GM21526 (cell line): ENCODE results near the gene ANKRD55.
"Not testable (repeated sequence)": the region's sequence is repeated elsewhere in the genome, so short reads cannot be mapped to it uniquely, and the experiment has no call there.

ENCODE experiments used
- ATAC-seq: cut with Tn5 transposase; IDR thresholded peaks from one replicate; pipeline ENCODE4 v1.9.1; 2021; ENCODE audit warnings: moderate library complexity; ENCODE audit not compliant: unreplicated experiment, low FRiP score

ANKRD55 gene

DNA sequence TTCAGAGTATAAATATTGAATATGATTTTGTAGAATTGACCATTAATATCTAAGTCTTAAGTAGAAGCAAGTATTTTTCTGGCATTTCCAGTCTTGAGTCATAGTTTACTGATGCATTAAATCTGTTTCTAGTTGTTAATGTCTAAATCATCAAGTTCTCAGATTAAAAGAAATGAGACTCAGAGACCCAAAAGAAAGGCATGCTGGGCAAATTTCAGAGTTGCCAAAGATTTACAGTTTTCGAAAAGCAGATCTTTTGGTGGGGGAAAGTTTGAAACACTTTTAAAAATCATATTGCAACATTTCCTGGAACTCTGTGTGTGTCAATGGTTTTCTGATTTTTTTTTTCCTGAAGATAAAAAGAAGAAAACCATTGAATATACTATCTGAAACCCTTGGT, 60.9 kb downstream of the ANKRD55 start:
- ATAC-seq, result no peak

DNA sequence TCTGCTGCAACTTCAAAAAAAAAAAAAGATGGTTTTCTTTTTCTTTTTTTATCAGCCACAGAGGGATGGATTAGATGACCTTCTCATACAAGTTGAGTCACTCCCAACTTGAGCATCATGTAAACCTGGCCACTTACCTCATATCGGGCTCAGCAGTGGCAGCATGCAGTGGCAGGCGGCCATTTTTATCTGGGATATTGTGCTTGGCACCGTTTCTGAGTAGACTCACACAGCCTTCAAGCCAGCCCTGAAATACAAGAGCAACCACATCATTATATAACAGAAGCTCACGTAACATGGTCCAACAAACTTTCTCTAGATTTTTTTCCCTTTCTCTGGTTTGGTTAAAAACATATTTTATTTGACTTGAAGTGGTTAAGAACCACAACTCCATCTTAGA, 62.6 kb downstream of the ANKRD55 start:
- no peak for ATAC-seq

DNA sequence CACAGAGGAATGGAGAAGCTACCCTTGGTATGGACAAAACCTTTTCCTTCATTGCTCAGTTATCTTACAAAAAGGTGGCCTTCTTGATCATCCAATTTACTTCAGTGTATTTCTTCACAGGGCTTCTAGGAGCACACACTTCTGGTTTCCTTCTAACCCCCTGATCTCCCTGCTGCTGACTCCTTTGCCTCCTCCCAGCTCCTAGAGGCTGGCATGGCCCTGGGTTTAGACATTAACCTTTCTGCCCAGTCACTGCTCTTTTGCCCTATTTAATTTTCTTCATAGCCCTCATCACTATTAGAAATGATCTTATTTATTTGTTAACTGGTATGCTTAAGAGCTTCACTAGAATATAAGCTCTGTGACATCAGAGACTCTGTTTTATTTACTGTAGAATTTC, 63.2 kb downstream of the ANKRD55 start:
- no peak for ATAC-seq

DNA sequence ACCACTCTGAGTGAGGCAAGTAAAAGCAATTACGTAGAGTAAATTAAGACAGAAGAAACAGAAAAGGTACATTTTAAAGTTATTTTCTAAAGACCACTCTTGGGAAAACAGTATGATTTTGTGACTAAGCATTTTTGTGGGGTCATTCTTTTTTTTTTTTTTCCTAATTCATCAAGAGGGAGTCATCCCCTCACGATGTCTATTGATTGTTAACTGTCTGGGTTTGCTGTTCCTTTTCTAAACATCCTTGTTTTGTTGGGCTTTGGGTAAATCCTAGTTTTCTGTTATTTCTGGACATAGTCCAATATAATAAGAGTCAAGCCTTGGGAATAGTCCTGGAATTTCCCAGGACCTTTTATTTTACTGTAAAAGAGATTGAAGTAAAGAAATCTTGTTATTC, 63.8 kb downstream of the ANKRD55 start:
- ATAC-seq, result no peak

DNA sequence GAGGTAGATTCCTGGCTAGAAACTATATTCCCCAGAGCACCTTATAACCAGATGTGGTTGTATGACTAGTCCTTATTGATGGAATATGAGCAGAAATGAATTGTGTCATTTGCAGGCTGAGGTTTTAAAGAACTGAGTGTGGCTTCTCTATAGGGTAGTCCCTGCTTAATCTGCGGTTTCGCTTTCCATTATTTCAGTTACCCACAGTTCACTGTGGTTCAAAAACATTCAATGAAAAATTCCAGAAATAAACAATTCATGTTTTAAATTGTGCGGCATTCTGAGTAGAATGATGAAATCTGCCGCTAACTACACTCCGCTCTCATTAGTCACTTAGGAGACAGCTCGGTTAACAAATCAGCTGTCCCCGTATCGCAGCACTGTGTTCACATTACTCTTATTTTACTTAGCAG, 65.1 kb downstream of the ANKRD55 start:
- ATAC-seq, result no peak

DNA sequence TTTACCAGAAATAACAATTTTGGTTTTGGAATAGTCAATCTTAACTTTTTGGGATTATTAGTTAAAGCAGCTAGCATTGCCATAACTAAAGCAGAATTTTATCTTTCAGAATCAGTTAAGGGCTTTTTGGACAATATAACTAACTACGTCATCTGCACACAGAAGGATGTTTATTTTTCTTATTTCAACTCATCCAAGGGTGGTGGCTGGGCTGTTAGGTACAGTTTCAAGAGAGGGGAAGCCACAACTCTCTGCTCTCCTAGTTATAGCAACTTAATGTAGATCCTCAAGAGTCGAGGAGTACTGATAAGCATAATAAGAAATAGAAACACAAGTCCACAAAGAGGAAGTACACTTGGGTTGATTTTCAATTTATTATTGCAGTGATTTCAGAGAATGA, 65.6 kb downstream of the ANKRD55 start:
- ATAC-seq, result no peak

DNA sequence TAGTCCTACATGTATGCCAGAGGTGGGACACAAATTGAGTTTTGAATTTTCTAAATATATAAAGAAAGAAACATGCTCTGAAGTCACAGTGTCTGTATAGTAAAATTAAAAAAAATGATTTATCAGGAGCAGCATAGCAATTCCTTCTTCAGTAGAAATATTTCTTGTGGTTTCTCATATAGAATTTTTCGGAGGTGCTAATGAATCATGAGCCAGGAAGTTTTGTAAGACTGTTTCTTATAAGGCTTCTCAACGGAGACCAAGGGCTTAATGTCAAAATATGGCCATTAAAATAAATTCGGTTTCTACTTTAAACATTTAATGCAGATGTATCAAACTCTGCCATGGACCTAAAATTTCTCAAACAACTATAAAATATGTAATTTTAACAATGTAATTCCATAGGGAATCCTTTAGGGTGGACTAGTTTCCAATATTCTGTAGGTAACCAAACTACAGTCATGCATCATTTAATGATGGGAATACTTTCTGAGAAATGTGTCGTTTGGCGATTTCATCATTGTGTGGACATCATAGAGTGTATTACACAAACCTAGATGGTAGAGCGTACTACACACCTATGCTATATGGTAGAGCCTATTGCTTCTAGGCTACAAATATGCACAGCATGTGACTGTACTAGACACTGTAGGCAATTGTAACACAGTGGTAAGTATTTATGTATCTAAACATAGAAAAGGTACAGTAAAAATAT, 66.3 kb downstream of the ANKRD55 start:
- ATAC-seq, result no peak

DNA sequence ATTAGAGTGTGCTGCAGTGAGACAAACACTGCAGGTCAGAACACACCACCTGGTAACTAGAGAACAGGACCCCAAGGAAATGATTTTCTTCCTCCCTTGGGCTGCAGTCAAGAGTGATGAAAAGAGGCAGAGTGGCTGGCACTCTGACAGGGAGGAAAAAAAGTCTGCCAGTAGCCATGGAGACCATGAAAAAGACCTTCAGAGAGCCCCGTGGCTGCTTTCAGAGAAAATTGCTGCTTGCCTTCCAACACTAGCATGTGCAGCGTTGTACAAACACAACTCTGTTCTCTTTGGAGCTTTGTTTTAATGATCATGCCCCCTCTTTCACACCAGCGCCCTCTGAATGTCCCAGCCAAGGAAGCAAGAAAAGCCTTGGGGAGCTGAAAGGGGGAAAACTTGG, 68.8 kb downstream of the ANKRD55 start:
- no peak for ATAC-seq

DNA sequence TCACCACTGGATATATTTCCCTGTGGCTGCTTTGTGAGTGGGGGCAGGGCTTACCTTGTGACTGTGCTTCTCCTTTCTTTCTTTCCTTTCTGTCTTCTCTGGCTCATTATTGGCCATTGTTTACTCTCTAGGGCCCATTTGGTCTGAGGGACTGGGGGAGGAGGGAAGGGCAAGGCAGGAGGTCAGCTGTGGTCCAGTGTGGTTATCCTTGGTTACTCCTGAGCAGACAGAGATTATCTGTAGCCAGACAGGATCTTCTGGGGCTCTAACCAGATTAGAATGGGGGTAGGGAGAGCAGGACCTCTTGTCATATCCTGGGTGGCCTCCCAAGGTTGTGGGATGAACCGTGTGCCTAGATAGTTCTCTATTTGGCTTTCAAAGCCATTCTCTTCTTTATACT, 71.2 kb downstream of the ANKRD55 start:
- no peak for ATAC-seq

DNA sequence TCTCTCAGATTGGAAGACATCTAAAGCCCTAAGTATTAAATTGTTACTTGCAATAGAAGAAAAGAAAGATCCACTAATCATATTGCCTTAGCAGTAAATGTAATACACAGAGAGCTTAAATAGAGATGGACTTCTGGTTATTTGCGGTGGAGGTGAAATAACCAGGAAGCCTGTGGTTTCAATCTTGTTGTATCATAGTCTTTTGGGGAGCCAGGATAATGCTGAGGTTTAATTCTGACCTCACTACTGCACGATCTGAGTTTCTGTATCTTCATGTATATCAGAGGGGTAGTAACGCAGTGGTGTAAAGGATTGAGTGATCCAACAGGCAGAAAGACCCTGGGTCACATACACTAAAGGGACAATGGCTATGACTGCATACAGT, 71.7 kb downstream of the ANKRD55 start:
- no peak for ATAC-seq

DNA sequence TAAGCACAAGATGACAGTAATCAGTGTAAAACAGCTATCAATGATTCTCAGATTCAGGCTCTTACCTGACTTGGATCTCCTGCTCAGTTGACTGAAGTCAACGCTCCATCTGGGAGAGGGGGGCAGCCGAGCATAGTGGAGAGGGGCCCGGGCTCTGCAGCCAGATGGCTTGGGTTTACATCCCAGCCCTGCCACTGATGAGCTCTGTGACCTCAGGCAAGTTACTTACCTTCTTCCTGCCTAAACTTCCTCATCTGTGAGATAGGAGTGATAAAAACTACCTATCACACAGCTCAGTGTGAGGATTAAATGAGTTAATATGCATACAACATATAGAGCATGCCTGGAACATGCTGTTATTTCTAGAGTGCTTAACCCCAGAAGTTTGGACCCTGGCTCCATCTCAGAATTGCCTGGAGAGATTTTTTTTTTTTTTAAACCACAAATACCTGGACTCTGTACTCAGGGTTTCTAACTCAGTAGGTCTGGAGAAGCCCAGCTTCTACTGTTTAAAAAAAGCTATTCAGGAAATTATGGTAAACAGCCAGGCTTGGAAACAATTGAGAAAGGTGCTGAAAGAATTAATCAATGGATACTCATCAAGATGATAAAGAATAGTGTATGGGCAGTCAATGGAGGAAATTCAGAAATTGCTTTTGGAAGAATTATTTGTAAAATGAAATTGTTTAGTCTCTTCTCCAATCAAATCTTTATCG, 72.2 kb downstream of the ANKRD55 start:
- no peak for ATAC-seq

DNA sequence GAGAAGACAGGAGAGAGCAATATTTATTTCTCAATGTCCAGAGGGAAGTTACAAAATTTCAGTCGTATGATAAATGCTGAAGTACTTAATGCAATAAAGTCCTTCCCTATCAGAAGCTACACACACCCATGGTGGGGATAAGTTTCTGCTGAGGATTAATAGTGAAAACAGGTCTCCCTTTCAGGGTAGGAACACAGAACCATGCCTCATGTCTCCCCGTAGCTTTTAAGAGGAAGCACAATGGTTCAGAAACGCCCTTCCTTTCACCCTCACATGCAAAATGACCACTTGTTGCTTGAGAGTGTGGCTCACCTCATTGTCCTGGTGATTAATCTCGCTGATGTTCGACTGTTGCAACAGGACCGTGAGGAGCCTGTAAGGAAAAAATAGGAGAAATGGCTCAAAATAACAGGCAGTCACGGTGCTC, 73.6 kb downstream of the ANKRD55 start:
- ATAC-seq, result no peak

DNA sequence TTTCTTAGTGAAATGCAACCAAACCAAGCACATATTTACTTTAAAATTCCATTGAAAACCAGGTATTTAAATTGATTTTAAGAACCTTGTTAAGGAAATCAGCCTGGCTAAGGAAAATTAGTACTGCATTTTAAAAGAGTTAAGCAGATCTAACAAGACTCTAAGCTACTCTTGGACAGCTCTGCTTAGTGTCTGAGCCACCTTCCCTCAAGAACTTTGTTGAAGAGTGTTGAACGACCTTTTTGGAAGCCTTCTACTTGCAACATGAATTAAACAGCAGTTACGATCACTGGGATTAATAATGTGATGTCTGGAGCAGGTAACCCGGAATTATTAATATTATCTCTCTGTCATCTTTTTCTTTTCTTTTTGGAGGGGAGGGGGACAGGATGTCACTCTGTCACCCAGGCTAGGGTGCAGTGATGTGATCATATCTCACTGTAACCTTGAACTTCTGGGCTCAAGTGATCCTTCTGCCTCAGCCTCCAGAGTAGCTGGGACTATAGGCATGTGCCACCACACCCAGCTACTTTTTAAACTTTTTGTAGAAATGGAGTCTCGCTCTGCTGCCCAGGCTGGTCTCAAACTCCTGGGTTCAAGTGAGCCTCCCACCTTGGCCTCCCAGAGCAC, 74.7 kb downstream of the ANKRD55 start:
- ATAC-seq, result no peak

DNA sequence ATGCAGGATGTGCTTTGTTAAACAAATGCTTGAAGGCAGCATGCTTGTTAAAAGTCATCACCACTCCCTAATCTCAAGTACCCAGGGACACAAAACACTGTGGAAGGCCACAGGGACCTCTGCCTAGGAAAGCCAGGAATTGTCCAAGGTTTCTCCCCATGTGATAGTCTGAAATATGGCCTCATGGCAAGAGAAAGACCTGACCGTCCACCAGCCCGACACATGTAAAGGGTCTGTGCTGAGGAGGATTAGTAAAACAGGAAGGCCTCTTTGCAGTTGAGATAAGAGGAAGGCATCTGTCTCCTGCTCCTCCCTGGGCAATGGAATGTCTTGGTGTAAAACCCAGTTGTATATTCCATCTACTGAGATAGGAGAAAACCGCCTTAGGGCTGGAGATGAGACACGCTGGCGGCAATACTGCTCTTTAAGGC, 75.9 kb downstream of the ANKRD55 start:
- not testable (repeated sequence) for ATAC-seq

DNA sequence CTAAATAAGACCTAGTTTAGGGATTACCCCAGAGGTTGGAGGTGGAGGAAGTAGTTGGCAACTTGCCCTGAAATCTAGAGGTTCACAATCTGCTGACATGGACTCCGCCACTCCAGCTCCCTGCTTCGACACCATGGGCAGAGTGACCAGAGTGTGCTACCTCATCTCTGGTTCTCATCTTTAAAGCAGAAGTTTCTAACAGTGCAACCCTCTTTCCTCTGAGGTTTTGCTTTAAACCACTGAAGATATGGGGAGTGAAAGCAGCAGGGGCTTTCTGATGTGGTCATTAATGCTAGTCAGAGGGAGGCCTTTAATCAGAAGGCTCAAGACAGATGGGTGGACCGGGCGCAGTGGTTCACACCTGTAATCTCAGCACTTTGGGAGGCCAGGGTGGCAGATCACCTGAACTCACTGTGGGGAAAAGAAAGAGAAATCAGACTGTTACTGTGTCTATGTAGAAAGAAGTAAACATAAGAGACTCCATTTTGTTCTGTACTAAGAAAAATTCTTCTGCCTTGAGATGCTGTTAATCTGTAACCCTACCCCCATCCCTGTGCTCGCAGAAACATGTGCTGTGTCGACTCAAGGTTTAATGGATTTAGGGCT, 76.4 kb downstream of the ANKRD55 start:
- ATAC-seq, result not testable (repeated sequence)

DNA sequence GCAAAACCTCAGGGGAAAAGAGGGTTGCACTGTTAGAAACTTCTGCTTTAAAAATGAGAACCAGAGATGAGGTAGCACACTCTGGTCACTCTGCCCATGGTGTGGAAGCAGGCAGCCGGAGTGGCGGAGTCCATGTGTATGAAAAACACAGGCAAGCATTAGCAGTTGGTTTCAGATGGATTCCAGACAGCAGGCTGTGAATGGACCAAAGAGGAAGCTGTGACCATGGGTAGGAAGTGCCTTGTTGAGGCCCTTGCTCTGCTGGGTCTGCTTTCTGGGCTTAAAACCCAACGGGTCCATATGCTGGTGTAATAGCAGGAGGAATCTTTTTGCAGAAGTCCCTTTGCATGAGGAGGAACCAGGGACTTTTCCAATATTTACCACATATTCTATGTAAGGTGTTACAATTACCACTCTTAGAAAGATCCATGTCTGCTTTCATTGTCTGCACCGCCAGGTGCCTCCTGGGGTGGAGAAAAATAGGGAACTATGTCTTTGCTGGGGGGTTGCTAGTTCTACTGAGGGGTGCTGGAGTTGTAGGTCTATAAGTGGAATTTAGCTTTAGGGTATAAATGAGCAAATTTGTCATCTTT, 77.0 kb downstream of the ANKRD55 start:
- no peak for ATAC-seq

DNA sequence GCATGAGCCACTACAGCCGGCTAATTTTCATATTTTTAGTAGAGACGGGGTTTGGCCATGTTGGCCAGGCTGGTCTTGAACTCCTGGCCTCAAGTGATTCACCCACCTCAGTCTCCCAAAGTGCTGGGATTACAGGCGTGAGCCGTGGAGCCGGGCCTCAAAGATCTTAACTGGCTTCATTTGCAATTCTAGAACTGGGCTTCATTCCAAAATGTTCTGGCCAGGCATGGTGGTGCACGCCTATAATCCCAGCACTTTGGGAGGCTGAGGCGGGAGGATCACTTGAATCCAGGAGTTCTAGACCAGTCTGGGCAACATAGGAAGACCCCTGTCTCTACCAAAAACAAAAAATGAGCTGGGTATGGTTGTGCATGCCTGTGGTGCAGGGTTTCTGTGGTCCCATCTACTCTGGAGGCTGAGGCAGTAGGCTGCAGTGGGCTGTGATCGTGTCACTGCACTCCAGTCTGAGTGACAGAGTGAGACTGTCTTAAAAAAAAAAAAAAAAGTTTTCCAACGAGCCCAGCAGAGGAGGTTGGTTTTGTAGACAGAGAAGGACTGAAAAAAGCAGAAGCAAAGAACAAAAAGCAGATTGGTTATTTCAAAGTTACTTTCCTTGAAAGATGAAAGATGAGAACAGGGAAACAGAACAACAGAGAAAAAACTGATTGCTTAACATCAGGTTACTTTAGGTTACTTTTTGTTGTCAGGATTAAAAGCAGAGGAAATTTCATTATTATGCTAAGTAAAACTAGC, 78.2 kb downstream of the ANKRD55 start:
- no peak for ATAC-seq

DNA sequence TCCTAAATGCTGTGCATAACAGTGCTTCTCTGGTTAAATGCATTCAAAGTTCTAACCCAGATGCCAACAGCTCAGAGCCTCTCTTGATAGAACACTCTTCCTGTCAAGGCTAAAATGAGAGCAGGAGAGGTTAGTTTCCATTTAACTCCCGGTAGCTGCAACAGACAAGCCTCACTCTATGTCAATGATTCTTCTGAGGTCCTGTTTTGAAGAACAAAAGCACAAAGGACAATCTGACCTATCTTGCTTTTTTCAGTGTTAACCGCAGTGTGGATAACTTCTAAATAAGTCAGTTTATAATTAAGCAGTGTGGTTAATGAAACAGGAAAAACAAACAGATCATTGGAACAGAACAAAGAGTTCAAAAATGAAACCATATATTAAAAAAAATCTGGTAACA, 80.7 kb downstream of the ANKRD55 start:
- no peak for ATAC-seq

DNA sequence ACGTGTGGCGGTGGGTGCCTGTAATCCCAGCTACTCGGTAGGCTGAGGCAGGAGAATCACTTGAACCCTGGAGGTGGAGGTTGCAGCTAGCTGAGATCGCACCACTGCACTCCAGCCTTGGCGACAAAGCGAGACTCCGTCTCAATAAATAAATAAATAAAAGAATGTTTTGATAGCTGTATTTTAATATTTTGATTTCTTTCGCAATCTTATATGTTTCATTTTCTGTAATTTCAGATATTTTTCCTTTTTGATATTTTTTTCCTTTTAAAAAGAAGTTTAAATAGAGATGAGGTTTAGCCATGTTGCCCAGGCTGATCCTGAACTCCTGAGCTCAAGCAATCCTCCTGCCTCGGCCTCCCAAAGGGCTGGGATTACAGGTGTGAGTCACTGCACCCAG, 82.4 kb downstream of the ANKRD55 start:
- not testable (repeated sequence) for ATAC-seq

DNA sequence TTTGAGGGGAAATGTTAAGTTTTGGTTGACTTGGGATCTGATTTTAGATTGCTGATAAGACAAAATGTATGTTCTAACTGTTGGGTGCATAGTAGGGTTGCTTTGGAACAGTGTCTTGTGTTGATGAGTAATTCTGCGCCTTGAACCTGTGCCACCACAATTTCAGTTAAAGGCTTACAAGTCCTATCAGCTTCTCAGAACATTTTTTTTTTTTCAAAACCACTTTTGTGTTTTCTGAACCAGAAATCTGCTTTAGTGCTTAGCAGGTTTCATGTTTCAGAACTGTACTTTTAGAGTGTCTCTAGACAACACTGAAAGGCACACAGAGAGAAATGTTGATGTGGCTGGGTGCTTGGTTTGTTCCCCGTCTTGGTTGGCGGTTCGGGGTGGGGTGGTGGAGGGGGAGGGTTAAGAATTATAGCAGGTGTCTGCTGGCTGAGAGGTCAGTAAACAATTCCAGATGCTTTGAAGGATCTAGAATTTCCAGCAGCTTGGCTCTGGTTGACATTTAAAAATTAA, 84.6 kb downstream of the ANKRD55 start:
- ATAC-seq, result peak; percentile 88
